GM12878 (cell line): Measurements from ENCODE around the gene SPIN1. TPM values are rescaled to one million over a fixed set of nuclear protein-coding genes. Genes with fewer than 3 reads are reported as not detected.

Experiments
- ATAC-seq: fragments of 200-7000 bp; cut with Tn5 transposase; 3 replicates; pipeline ENCODE4 v1.9.1; 2020; ENCODE audit warnings: mild to moderate bottlenecking, moderate library complexity
- BruUV-seq: library from RNA; stranded (reverse); fragments of 400-500 nt; replicated peaks from 2 replicates; lab custom pipeline; 2021; lab: Mats Ljungman, UMichigan
- CTCF ChIA-PET: fragments of 300-600 bp; sonication (Branson Sonifier 250); formaldehyde crosslinking; extraction: SDS; loops from one replicate; lab custom pipeline; 2021; ENCODE audit warnings: inconsistent platforms; lab: Yijun Ruan, JAX
- POLR2A ChIA-PET: fragments of 350-600 bp; formaldehyde crosslinking; extraction: SDS; loops from one replicate; lab custom pipeline; 2021; ENCODE audit warnings: inconsistent platforms; lab: Charles Lee
- RAD21 ChIA-PET: fragments of 300-600 bp; sonication (Branson Sonifier 250); formaldehyde crosslinking; loops from one replicate; lab custom pipeline; 2023; ENCODE audit warnings: antibody characterized with exemption; ENCODE audit not compliant: unreplicated experiment; lab: Charles Lee
- SMC1A ChIA-PET: fragments of 300-600 bp; sonication (Branson Sonifier 250); formaldehyde crosslinking; loops from one replicate; lab custom pipeline; 2023; ENCODE audit not compliant: unreplicated experiment, uncharacterized antibody; lab: Charles Lee
- DNase-seq: peaks from one replicate; pipeline ENCODE4 v3.0.0-alpha.2; 2011; ENCODE audit warnings: low read depth, low spot score
- FAIRE-seq: peaks from 3 replicates; lab custom pipeline; 2011; peaks lifted over from hg19 to GRCh38; lab: Jason Lieb, UNC
- H2AFZ ChIP-seq: 2 replicates; pipeline ENCODE4 v1.6.0; 2011; ENCODE audit warnings: low read depth, low read length, control low read depth; ENCODE audit not compliant: control insufficient read depth
- H3K27ac ChIP-seq: 2 replicates; pipeline ENCODE4 v1.5.1; 2011; ENCODE audit warnings: control low read depth; ENCODE audit not compliant: control insufficient read depth, insufficient read depth
- H3K27me3 ChIP-seq, 2 experiments: replicated peaks in 1 of 2; 2 replicates each; pipeline versions ENCODE4 v1.6.0 to v1.6.1; 2011; ENCODE audit warnings: low read length in 1 of 2; ENCODE audit not compliant: control insufficient read depth in 2 of 2, insufficient read depth in 2 of 2
- H3K36me3 ChIP-seq, 2 experiments: 2 replicates each; pipeline ENCODE4 v1.5.1; 2011; ENCODE audit warnings: low read length in 1 of 2; ENCODE audit not compliant: control insufficient read depth in 2 of 2, insufficient read depth in 2 of 2
- H3K4me1 ChIP-seq: 2 replicates; pipeline ENCODE4 v1.6.1; 2011; ENCODE audit warnings: mild to moderate bottlenecking, low read length, moderate library complexity, mixed read lengths; ENCODE audit not compliant: control insufficient read depth, insufficient read depth
- H3K4me2 ChIP-seq: 2 replicates; pipeline ENCODE4 v1.6.0; 2011; ENCODE audit warnings: control low read depth; ENCODE audit not compliant: control insufficient read depth, insufficient read depth
- H3K4me3 ChIP-seq: fragments of 200-600 bp; sonication (generic); 2 replicates; pipeline ENCODE4 v1.5.1; 2016
- H3K79me2 ChIP-seq: 2 replicates; pipeline ENCODE4 v1.6.0; 2011; ENCODE audit warnings: low read length; ENCODE audit not compliant: control insufficient read depth, insufficient read depth
- H3K9ac ChIP-seq: 2 replicates; pipeline ENCODE4 v1.8.0; 2011; ENCODE audit warnings: low read length, control low read depth, mixed read lengths; ENCODE audit not compliant: control insufficient read depth, insufficient read depth
- H3K9me3 ChIP-seq: replicated peaks from 3 replicates; pipeline ENCODE4 v1.5.1; 2011; ENCODE audit warnings: mild to moderate bottlenecking, low read length; ENCODE audit not compliant: control insufficient read depth, insufficient read depth
- H4K20me1 ChIP-seq: 2 replicates; pipeline ENCODE4 v1.6.0; 2011; ENCODE audit not compliant: control insufficient read depth, insufficient read depth
- BCL3 ChIP-seq: IDR thresholded peaks from 2 replicates; pipeline ENCODE4 v1.6.1; 2011; ENCODE audit warnings: borderline replicate concordance, low read depth, mild to moderate bottlenecking, moderate library complexity, low read length; ENCODE audit not compliant: insufficient read depth, poor library complexity, severe bottlenecking
- CEBPZ ChIP-seq: fragments of 150-350 bp; IDR thresholded peaks from 2 replicates; pipeline ENCODE4 v1.6.1; 2016; ENCODE audit warnings: low read depth, low read length
- DPF2 ChIP-seq: fragments of 450-650 bp; IDR thresholded peaks from 2 replicates; pipeline ENCODE4 v1.6.1; 2017; ENCODE audit warnings: mild to moderate bottlenecking
- EZH2 ChIP-seq: IDR thresholded peaks from 2 replicates; pipeline ENCODE4 v1.6.1; 2012; ENCODE audit warnings: low read depth, mild to moderate bottlenecking, control low read depth, inconsistent platforms, low read length, borderline replicate concordance; ENCODE audit not compliant: control insufficient read depth
- GATAD2B ChIP-seq: fragments of 450-650 bp; conservative IDR thresholded peaks from 2 replicates; pipeline ENCODE4 v1.6.1; 2017; ENCODE audit warnings: low read depth, mild to moderate bottlenecking, moderate library complexity
- IRF5 ChIP-seq: fragments of 450-650 bp; IDR thresholded peaks from 2 replicates; pipeline ENCODE4 v1.6.1; 2017; ENCODE audit warnings: borderline replicate concordance
- NFYB ChIP-seq: IDR thresholded peaks from 2 replicates; pipeline ENCODE4 v1.6.1; 2011; ENCODE audit warnings: low read depth, mild to moderate bottlenecking, low read length, improper control_type of control experiment, moderate library complexity; ENCODE audit not compliant: insufficient read depth
- PKNOX1 ChIP-seq: fragments of 450-650 bp; IDR thresholded peaks from 2 replicates; pipeline ENCODE4 v1.6.1; 2016; ENCODE audit warnings: mild to moderate bottlenecking
- SP1 ChIP-seq: IDR thresholded peaks from one replicate; pipeline ENCODE4 v1.6.1; 2011; ENCODE audit warnings: low read depth, low read length
- SUZ12 ChIP-seq: fragments of 200-600 bp; sonication (generic); IDR thresholded peaks from one replicate; pipeline ENCODE4 v1.6.1; 2018; ENCODE audit warnings: antibody characterized with exemption, mild to moderate bottlenecking; ENCODE audit not compliant: unreplicated experiment
- WGBS: methylation state at CpG from one replicate; pipeline ENCODE4 v1.1.6; 2016; ENCODE audit warnings: low lambda C conversion rate; ENCODE audit not compliant: insufficient replicate concordance, insufficient coverage; ENCODE audit errors: missing lambda C conversion rate; 5-methylcytosine and 5-hydroxymethylcytosine counted together
- in situ Hi-C: fragments of 300-500 bp; cut with MboI; formaldehyde crosslinking; loops from 9 replicates; pipeline ENCODE4 v1.14.3; 2018; ENCODE audit warnings: mixed read lengths
- intact Hi-C: fragments of 100-400 bp; cut with micrococcal nuclease; formaldehyde crosslinking; loops from one replicate; pipeline ENCODE4 v1.14.2; 2022; ENCODE audit not compliant: unreplicated experiment
- polyA plus RNA-seq, 11 experiments: library from polyadenylated mRNA; depleted of rRNA in 4 of 11; unstranded in 6 of 11; stranded (reverse) in 5 of 11; fragments of >200 nt; fragmentation: Nextera tagmentation in 4 of 11; fragmentation: Illumina TruSeq in 1 of 11; extraction: Ambion mirVana in 4 of 11; extraction: Trizol in 1 of 11; gene quantifications; 1 replicate in 1 of 11; 2 replicates in 10 of 11; pipeline versions ENCODE4 v1.2.1 to v1.2.3, GENCODE V29; 2011 to 2016; ENCODE audit warnings: inconsistent platforms in 2 of 11, missing spikeins in 2 of 11, low read depth in 1 of 11
- total RNA-seq, 4 experiments: library from RNA; depleted of rRNA in 3 of 4; stranded (reverse); fragments of >200 nt in 3 of 4; fragmentation: Illumina TruSeq in 1 of 4; extraction: Trizol in 1 of 4; gene quantifications; 2 replicates each; pipeline versions ENCODE4 v1.2.1 to v1.2.3, GENCODE V29; 2013 to 2021

The SPIN1 gene
- total and polyA plus RNA-seq, 10 of the 15 experiments (the other 5 are each of a cell fraction or from before 2014, with no cell fraction given): 6.6 to 30.3 (median 17.1) TPM

- no peak for TF ChIP-seq BCL3
- TF ChIP-seq NFYB: no peak
- no peak for TF ChIP-seq SUZ12
- TF ChIP-seq SP1: no peak
- TF ChIP-seq EZH2: no peak
- TF ChIP-seq DPF2: no peak
- TF ChIP-seq GATAD2B: no peak
- no peak for TF ChIP-seq PKNOX1
Measured at GRCh38 chr9:88414298-88414697, 26.1 kb downstream of the SPIN1 start (continued).

- WGBS: 78% methylated on average over 4 of the region's 4 CpGs
- H3K27ac ChIP-seq: no peak overlapping the region
- H3K27me3 ChIP-seq: no peaks in the 10 kb centered on the region
- SMC1A ChIA-PET: no interaction called here
- no peak for DNase-seq
- intact Hi-C loops (no loop called here), in situ Hi-C loops (no loop called here)
- H3K4me2 ChIP-seq: no peak overlapping the region
- RAD21 ChIA-PET: no interaction called here
- POLR2A ChIA-PET: no interaction called here
- no peak overlapping the region for H3K9ac ChIP-seq
- H2AFZ ChIP-seq: no peak overlapping the region
- peaks cover 13% of the 10 kb centered on the region for H3K9me3 ChIP-seq
- CTCF ChIA-PET: no interaction called here
- no peak for FAIRE-seq
- no peaks in the 10 kb centered on the region for H4K20me1 ChIP-seq
- no peak overlapping the region for H3K4me3 ChIP-seq
- H3K4me1 ChIP-seq: no peaks in the 10 kb centered on the region
- no TSS peak for BruUV-seq
- no peaks in the 10 kb centered on the region for H3K79me2 ChIP-seq
- peak; percentile 18; the same call in 1 of the 3 replicates for ATAC-seq
- H3K36me3 ChIP-seq: peaks cover 0 to 2% of the 10 kb centered on the region in 2 experiments; a peak in 1 of 4 replicates
- TF ChIP-seq IRF5 (no peak), SP1 (no peak), CEBPZ (no peak), PKNOX1 (0 out of 2 replicates have a peak, but pooled peaks have one; percentile 30)
Measured at GRCh38 chr9:88418025-88418424, 29.8 kb downstream of the SPIN1 start.
